Fibroblast of lung (primary cell): Measurements from ENCODE around the gene CNTFR. TPM values are rescaled to one million over a fixed set of nuclear protein-coding genes. Genes with fewer than 3 reads are reported as not detected.

ENCODE experiments used
- DNase-seq, 2 donors: peaks; one replicate each; pipeline versions ENCODE4 v3.0.0 to v3.0.0-alpha.2; 2010; ENCODE audit warnings: low read depth in 2 of 2
- H2AFZ ChIP-seq: 2 replicates; pipeline ENCODE4 v1.5.1; 2012; ENCODE audit warnings: low read length, control low read depth, inconsistent platforms
- H3K27ac ChIP-seq: 2 replicates; pipeline ENCODE4 v1.5.1; 2011; ENCODE audit warnings: low read length, control low read depth; ENCODE audit not compliant: insufficient read depth
- H3K27me3 ChIP-seq: 2 replicates; pipeline ENCODE4 v1.5.1; 2011; ENCODE audit warnings: mild to moderate bottlenecking, low read length; ENCODE audit not compliant: control insufficient read depth, insufficient read depth
- H3K36me3 ChIP-seq: 2 replicates; pipeline ENCODE4 v1.5.1; 2011; ENCODE audit warnings: low read length; ENCODE audit not compliant: control insufficient read depth, insufficient read depth
- H3K4me1 ChIP-seq: 2 replicates; pipeline ENCODE4 v1.5.1; 2011; ENCODE audit warnings: low read length; ENCODE audit not compliant: control insufficient read depth, insufficient read depth; ENCODE audit errors: extremely low read depth
- H3K4me2 ChIP-seq: 2 replicates; pipeline ENCODE4 v1.5.1; 2011; ENCODE audit warnings: low read length, control low read depth; ENCODE audit not compliant: insufficient read depth; ENCODE audit errors: extremely low read depth
- H3K4me3 ChIP-seq, 4 experiments: fragments of 200-600 bp in 1 of 4; sonication (generic) in 1 of 4; replicated peaks in 1 of 4; 2 replicates each; pipeline ENCODE4 v1.5.1; 2011 to 2016; ENCODE audit warnings: low read length in 4 of 4, low read depth in 3 of 4, mild to moderate bottlenecking in 3 of 4, control low read depth in 2 of 4, inconsistent platforms in 1 of 4, mixed read lengths in 1 of 4; ENCODE audit not compliant: insufficient read depth in 1 of 4; ENCODE audit errors: control extremely low read depth in 1 of 4
- H3K79me2 ChIP-seq: 2 replicates; pipeline ENCODE4 v1.5.1; 2012; ENCODE audit warnings: mild to moderate bottlenecking, low read length, inconsistent platforms; ENCODE audit not compliant: control insufficient read depth, insufficient read depth
- H3K9ac ChIP-seq: 2 replicates; pipeline ENCODE4 v1.5.1; 2011; ENCODE audit warnings: mild to moderate bottlenecking, low read length, control low read depth; ENCODE audit not compliant: insufficient read depth
- H3K9me3 ChIP-seq: 2 replicates; pipeline ENCODE4 v1.5.1; 2012; ENCODE audit warnings: low read depth, low read length; ENCODE audit not compliant: control insufficient read depth, insufficient read depth
- H4K20me1 ChIP-seq: 2 replicates; pipeline ENCODE4 v1.5.1; 2011; ENCODE audit warnings: low read length; ENCODE audit not compliant: control insufficient read depth, insufficient read depth; ENCODE audit errors: extremely low read depth
- EZH2 ChIP-seq: IDR thresholded peaks from 2 replicates; pipeline ENCODE4 v1.5.1; 2012; ENCODE audit warnings: low read length, control low read depth, mild to moderate bottlenecking; ENCODE audit errors: missing control alignments
- polyA plus RNA-seq, 2 donors: library from polyadenylated mRNA; depleted of rRNA in 1 of 2; stranded (reverse) in 1 of 2; unstranded in 1 of 2; fragments of >200 nt; gene quantifications; 2 replicates each; pipeline ENCODE4 v1.2.1, GENCODE V29; 2011 to 2012; ENCODE audit warnings: missing spikeins in 1 of 2
- total RNA-seq: library from RNA; depleted of rRNA; stranded (reverse); fragments of >200 nt; gene quantifications from 2 replicates; pipeline ENCODE4 v1.2.1, GENCODE V29; 2014
- TF ChIP-seq, protein P1 (sequence below), 2 donors: IDR thresholded peaks in 1 of 2; conservative IDR thresholded peaks in 1 of 2; 1 replicate in 1 of 2; 2 replicates in 1 of 2; pipeline ENCODE4 v1.5.1; 2011 to 2012; ENCODE audit warnings: low read length in 2 of 2, control low read depth in 1 of 2, inconsistent platforms in 1 of 2, low read depth in 1 of 2, mild to moderate bottlenecking in 1 of 2

Gene CNTFR
- total and polyA plus RNA-seq, 2 donors (not counting 1 experiment from before 2014, with no cell fraction given): not detected

- no peak for DNase-seq
- no peaks in the 10 kb centered on the region for H3K4me1 ChIP-seq
- H2AFZ ChIP-seq: no peak overlapping the region
- no peak overlapping the region for H3K4me3 ChIP-seq
- no peaks in the 10 kb centered on the region for H3K9me3 ChIP-seq
- no peaks in the 10 kb centered on the region for H3K36me3 ChIP-seq
- TF ChIP-seq, protein P1, sequence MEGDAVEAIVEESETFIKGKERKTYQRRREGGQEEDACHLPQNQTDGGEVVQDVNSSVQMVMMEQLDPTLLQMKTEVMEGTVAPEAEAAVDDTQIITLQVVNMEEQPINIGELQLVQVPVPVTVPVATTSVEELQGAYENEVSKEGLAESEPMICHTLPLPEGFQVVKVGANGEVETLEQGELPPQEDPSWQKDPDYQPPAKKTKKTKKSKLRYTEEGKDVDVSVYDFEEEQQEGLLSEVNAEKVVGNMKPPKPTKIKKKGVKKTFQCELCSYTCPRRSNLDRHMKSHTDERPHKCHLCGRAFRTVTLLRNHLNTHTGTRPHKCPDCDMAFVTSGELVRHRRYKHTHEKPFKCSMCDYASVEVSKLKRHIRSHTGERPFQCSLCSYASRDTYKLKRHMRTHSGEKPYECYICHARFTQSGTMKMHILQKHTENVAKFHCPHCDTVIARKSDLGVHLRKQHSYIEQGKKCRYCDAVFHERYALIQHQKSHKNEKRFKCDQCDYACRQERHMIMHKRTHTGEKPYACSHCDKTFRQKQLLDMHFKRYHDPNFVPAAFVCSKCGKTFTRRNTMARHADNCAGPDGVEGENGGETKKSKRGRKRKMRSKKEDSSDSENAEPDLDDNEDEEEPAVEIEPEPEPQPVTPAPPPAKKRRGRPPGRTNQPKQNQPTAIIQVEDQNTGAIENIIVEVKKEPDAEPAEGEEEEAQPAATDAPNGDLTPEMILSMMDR (conservative IDR thresholded peaks at IDR 0.05 in 1 of 2, IDR thresholded peaks at IDR 0.05 in 1 of 2; ENCODE audit: low read depth in 1 of 2, low read length in 2 of 2): no peak
- no peak for TF ChIP-seq EZH2
- H3K9ac ChIP-seq: no peak overlapping the region
- no peak overlapping the region for H3K27ac ChIP-seq
- H3K27me3 ChIP-seq: peaks cover 11% of the 10 kb centered on the region
- no peaks in the 10 kb centered on the region for H4K20me1 ChIP-seq
- no peaks in the 10 kb centered on the region for H3K79me2 ChIP-seq
- H3K4me2 ChIP-seq: no peak overlapping the region
Measured at GRCh38 chr9:34566972-34567371, 22.6 kb downstream of the CNTFR start.

- no peak overlapping the region for H3K27ac ChIP-seq
- no peak for DNase-seq
- H2AFZ ChIP-seq: no peak overlapping the region
- no peaks in the 10 kb centered on the region for H3K36me3 ChIP-seq
- no peak overlapping the region for H3K4me3 ChIP-seq
- H4K20me1 ChIP-seq: no peaks in the 10 kb centered on the region
- H3K9me3 ChIP-seq: no peaks in the 10 kb centered on the region
- no peaks in the 10 kb centered on the region for H3K79me2 ChIP-seq
- no peak overlapping the region for H3K4me2 ChIP-seq
- H3K9ac ChIP-seq: no peak overlapping the region
- peaks cover 11% of the 10 kb centered on the region for H3K27me3 ChIP-seq
- H3K4me1 ChIP-seq: no peaks in the 10 kb centered on the region
- TF ChIP-seq, protein P1 (conservative IDR thresholded peaks at IDR 0.05 in 1 of 2, IDR thresholded peaks at IDR 0.05 in 1 of 2; ENCODE audit: low read depth in 1 of 2, low read length in 2 of 2): no peak
- no peak for TF ChIP-seq EZH2
Measured at GRCh38 chr9:34566322-34566721, 23.2 kb downstream of the CNTFR start.

GRCh38 chr9:34565856-34566255 is 23.7 kb downstream of the CNTFR start:
- H3K4me1 ChIP-seq: no peaks in the 10 kb centered on the region
- H3K27ac ChIP-seq: no peak overlapping the region
- no peak overlapping the region for H3K4me2 ChIP-seq
- peaks cover 11% of the 10 kb centered on the region for H3K27me3 ChIP-seq
- H3K36me3 ChIP-seq: no peaks in the 10 kb centered on the region
- H3K9ac ChIP-seq: no peak overlapping the region
- no peaks in the 10 kb centered on the region for H4K20me1 ChIP-seq
- DNase-seq: no peak
- TF ChIP-seq, protein P1 (conservative IDR thresholded peaks at IDR 0.05 in 1 of 2, IDR thresholded peaks at IDR 0.05 in 1 of 2; ENCODE audit: low read depth in 1 of 2, low read length in 2 of 2): no peak
- no peak for TF ChIP-seq EZH2
- no peak overlapping the region for H2AFZ ChIP-seq
- H3K9me3 ChIP-seq: no peaks in the 10 kb centered on the region
- H3K79me2 ChIP-seq: no peaks in the 10 kb centered on the region
- H3K4me3 ChIP-seq: no peak overlapping the region
